ENCODE data around the gene CBFA2T3. TPM values are rescaled to one million over a fixed set of nuclear protein-coding genes. Genes with fewer than 3 reads are reported as not detected.
A peak's percentile ranks its signal among the peaks of the same experiment; 100 is the strongest.

CBFA2T3 gene
- total and polyA plus RNA-seq, 2 of the 13 experiments (the other 11 are each of a cell fraction or from before 2014, with no cell fraction given), result 0.05 TPM; not detected in 1

GRCh38 chr16:88839026-88839529, 137.9 kb downstream of the CBFA2T3 start (continued):
- TF ChIP-seq ZNF609 (CRISPR knock-in tag; IDR thresholded peaks at IDR 0.05; ENCODE audit: borderline replicate concordance) (0 out of 2 replicates have a peak, but pooled peaks have one; percentile 29), RXRB (CRISPR knock-in tag; IDR thresholded peaks at IDR 0.05; ENCODE audit: borderline replicate concordance) (no peak), HOMEZ (CRISPR knock-in tag; IDR thresholded peaks at IDR 0.05; ENCODE audit: low read depth) (peak; percentile 95), SOX13 (IDR thresholded peaks at IDR 0.05) (peak; percentile 76), SOX13 (CRISPR knock-in tag; conservative IDR thresholded peaks at IDR 0.05 in 1 of 2, IDR thresholded peaks at IDR 0.05 in 1 of 2) (no peak)
- TF ChIP-seq, protein P1, sequence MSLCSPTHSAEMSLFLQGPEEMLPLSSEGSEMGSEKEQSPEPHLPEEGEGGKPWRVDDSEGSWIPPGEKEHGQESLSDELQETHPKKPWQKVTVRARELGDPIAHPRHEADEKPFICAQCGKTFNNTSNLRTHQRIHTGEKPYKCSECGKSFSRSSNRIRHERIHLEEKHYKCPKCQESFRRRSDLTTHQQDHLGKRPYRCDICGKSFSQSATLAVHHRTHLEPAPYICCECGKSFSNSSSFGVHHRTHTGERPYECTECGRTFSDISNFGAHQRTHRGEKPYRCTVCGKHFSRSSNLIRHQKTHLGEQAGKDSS (CRISPR knock-in tag; IDR thresholded peaks at IDR 0.05; ENCODE audit: borderline replicate concordance, low read depth), result peak; percentile 73

All from HepG2 (cell line).